NOMO-1 treated with dmso at 0.1 percent for 144 hours (cell line): ENCODE data around the gene CCDC15.
"Not testable (repeated sequence)": the region's sequence is repeated elsewhere in the genome, so short reads cannot be mapped to it uniquely, and the experiment has no call there.

Experiments
- DNase-seq: peaks from one replicate; lab custom pipeline; 2025; ENCODE audit not compliant: unreplicated experiment; lab: John Stamatoyannopoulos, UW

The CCDC15 gene

GRCh38 chr11:124942466-124943253 is 11.3 kb upstream of the CCDC15 start:
- no peak for DNase-seq

DNA sequence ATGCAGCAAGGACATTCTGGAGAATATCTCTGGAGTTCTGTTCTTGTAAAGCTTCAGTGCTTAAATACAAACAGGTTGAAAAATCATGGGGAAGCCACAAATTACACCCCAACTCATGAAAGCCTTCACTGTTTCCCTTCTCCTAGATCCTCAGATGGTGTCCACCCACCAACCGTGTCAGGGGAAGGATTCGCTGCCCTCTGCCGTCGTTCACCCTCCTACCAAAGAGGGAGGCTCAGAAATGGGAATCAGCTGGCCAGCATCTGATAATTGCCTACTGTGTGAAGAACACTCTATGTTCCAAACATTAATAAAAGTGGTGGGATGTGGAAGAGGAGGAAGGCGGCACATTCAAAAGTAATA is 10.8 kb upstream of the CCDC15 start:
- DNase-seq: no peak

- no peak for DNase-seq
Measured at GRCh38 chr11:124943741-124944140, 10.3 kb upstream of the CCDC15 start.

DNA sequence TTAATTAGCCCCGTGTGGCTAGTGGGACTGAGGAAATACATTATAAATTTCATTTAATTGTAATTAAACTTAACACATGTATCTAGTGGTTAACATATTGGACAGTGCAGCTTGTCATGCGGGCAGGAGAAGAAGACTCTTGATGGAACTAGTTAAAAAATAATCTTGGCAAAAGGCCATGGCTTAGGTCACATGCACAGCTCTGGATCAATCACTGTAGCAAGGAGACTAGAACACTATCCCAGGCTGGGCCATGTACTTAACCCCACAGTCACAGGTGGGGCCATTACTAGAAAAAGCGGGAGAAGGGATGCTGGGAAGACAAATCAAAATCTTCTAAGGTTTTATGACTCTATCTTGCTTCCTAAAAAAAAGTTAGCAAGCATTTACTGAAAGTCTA is 9.4 kb upstream of the CCDC15 start:
- DNase-seq: no peak

DNA sequence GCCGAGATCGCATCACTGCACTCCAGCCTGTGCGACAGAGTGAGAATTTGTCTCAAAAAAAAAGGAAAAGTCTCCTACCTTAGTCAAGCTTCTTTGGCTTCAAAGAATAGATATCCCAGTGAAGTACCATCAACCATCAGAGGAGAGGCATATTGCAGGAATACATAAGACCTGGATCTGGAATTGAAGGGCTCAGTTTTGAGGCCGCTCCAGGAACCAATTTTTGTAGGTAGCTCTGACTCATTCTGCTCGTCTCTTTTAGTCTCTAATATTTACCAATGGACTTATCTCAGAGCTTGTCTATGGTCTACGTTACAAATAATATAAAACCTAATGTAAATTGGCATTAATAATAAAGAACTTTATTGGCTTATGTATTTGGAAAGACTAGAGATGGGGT is 8.2 kb upstream of the CCDC15 start:
- DNase-seq: no peak

GRCh38 chr11:124946735-124947141 is 7.3 kb upstream of the CCDC15 start:
- DNase-seq: no peak

DNA sequence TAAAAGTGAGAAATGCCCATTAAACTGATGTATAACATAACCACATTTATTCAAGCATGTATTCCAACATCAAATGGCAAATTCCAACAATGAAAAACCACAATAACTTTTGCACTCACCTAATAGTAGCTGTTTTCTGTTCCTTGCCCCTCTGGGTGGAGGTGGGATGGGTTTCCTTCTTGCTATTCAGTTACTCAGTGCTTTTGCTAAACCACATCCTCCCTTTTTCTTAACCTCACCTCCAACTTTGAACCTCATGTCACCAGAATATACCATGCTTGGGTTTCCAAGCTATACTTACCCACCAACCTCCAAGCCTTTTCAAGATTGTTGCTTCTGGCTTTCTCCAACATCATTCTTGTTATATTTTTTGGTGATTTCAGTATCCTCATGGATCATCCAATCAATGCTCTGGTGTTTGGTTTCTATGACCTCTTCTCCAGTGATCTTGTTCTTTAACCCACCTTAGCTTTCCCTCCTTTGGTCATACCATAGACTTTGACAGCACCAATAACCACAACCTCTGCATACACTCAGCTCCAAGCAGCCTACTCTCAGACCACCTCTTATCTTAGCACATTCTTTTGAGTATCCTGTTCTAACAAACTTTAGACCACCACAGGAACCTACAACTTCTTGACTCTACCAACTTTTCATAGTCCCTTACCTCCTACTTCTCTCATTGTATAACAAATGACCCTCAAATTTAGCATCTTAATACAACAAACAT is 3.2 kb upstream of the CCDC15 start:
- DNase-seq: no peak

- DNase-seq: no peak
Measured at GRCh38 chr11:124951341-124951740, 2.7 kb upstream of the CCDC15 start.

DNA sequence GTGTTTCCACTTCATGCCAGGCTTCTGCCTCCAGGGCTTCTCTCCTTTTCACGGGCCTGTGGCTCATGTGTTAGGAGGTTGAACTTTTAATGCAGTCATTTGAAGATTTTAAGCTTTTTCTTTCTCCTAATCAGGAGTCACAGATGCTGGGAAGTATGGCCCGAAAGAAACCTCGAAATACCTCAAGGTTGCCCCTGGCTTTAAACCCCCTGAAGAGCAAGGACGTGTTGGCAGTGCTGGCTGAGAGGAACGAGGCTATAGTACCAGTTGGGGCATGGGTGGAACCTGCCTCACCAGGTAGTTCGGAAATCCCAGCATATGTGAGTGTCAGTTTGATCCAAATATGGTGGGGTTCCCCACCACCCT is 571 bp downstream of the CCDC15 start:
- DNase-seq: no peak

GRCh38 chr11:124955035-124955434 is 1.0 kb downstream of the CCDC15 start:
- DNase-seq: no peak

DNA sequence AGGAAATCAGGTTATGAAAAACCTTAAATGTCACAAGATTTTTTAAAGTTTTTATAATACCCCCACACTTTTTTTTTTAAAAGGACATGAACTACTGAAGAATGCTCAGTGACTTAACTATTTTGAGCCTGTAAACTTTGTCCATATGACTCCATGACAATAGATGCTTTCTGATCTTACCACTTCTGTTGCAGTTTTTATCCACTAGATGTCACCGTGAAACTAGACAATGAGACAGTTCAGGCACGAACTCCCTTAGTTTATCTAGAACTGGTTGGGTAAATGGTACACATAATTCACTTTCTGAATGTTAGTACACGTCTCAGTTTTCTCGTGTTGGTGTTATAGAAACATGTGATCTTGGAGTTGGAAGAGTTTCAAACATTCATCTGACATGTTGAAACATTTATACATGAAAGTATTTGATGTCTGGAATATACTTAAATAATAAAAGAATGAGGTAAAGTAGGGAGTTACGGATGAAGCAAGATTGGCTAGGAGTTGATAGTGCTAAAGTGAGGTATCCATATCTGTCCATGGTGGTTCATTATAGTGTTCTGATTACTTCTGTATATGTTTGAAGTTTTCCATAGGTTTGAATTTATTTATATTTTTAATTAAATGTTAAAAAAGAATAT is 8.1 kb downstream of the CCDC15 start:
- DNase-seq: peak; percentile 53

DNA sequence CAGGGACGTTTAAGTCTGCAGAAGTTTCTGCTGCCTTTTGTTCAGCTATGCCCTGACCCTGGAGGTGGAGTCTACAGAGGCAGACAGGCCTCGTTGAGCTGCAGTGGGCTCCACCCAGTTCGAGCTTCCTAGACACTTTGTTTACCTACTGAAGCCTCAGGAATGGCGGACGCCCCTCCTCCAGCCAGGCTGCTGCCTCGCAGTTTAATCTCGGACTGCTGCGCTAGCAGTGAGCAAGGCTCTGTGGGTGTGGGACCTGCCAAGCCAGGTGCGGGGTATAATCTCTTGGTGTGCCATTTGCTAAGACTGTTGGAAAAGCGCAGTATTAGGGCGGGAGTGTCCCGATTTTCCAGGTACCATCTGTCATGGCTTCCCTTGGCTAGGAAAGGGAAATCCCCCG is 14.2 kb downstream of the CCDC15 start:
- DNase-seq: not testable (repeated sequence)

- peak; percentile 81 for DNase-seq
Measured at GRCh38 chr11:124970925-124971324, 16.9 kb downstream of the CCDC15 start.

DNA sequence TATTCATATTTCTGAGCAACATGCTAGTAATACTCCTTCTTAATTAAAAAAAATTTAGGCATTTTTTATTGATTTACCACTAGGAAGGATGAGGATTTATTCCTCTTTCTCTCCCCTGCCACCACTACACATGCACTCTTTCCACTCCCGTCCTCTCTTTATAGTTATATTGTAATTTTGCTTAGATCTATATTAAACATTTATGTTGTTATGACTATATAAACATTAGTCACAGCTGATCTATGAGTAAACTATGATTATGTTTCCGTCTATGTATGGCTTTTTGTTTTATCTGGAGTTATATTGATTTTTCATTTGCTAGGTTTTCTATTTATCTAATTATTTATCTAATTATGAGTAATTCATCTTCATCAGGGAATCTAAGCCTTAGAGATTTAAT is 17.8 kb downstream of the CCDC15 start:
- DNase-seq: no peak

DNA sequence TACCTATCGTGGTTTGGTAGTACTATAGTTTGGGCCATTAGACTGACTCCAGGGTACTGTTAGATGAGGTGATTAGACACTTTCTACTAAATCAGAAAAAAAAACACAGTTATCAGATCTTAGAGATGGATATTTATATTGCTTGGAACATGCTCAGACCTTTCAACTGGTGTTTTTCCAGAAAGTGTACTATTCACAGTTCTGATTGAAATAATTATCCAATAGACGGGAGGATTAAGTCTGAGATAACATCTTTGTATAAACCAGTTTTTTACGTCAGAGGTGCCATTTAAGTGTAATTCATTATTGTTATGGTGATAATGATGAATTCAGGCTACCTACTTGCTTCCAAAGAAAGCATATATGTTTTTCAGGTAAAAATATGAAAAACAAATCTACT is 22.5 kb downstream of the CCDC15 start:
- no peak for DNase-seq

DNA sequence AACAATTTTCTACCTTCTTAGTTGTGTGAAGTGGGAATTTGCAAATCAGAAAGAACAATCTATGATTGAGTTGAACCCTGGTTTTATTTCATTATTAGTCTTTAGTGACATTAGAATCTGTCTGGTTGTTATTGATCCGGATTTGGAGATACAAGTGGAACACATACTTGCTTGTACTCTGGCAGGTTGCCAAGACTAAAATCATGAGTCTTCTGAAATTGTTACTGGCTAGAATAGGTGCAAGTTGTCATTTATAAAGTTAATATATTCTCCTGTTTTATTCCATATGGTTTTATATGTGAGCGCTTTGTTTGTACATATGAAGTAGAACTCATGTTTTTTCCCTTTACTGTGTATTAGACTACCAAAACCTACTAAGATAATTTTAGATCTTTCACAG is 23.0 kb downstream of the CCDC15 start:
- no peak for DNase-seq

- DNase-seq: no peak
Measured at GRCh38 chr11:124978316-124978715, 24.3 kb downstream of the CCDC15 start.

DNA sequence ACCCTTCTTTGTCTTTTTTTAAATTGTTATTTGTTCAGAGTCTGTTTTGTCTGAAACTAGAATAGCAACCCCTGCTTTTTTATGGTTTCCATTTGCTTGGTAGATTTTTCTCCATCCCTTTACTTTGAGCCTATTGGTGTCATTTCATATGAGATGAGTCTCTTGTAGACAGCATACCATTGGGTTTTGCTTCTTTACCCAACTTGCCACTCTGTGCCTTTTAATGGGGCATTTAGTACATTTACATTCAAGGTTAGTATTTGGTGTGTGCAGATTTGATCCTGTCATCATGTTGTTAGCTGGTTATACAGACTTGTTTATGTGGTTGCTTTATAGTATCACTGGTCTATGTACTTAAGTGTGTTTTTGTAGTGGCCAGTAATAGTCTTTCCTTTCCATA is 28.0 kb downstream of the CCDC15 start:
- no peak for DNase-seq

- DNase-seq: no peak
Measured at GRCh38 chr11:124983674-124984511, 29.9 kb downstream of the CCDC15 start.

- DNase-seq: no peak
Measured at GRCh38 chr11:124984512-124984854, 30.5 kb downstream of the CCDC15 start.

DNA sequence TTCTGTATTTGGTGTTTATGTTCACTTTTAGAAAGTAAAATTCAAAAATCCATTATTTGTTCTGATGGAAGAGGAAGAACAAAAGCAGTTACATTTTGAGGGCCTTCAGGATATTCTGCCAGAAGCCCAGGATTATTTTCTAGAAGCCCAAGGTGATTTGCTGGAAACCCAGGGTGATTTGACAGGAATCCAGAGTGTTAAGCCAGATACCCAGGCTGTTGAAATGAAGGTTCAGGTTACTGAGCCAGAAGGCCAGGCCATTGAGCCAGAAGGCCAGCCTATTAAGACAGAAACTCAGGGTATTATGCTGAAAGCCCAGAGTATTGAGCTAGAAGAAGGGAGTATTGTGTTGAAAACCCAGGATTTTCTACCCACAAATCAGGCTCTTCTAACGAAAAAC is 33.1 kb downstream of the CCDC15 start:
- no peak for DNase-seq
